ENCODE measurements around the gene IGSF1.

The IGSF1 gene

GRCh38 chrX:131264053-131264452 is 25.1 kb downstream of the IGSF1 start:
- TF ChIP-seq MAX (IDR thresholded peaks at IDR 0.05), result no peak

DNA sequence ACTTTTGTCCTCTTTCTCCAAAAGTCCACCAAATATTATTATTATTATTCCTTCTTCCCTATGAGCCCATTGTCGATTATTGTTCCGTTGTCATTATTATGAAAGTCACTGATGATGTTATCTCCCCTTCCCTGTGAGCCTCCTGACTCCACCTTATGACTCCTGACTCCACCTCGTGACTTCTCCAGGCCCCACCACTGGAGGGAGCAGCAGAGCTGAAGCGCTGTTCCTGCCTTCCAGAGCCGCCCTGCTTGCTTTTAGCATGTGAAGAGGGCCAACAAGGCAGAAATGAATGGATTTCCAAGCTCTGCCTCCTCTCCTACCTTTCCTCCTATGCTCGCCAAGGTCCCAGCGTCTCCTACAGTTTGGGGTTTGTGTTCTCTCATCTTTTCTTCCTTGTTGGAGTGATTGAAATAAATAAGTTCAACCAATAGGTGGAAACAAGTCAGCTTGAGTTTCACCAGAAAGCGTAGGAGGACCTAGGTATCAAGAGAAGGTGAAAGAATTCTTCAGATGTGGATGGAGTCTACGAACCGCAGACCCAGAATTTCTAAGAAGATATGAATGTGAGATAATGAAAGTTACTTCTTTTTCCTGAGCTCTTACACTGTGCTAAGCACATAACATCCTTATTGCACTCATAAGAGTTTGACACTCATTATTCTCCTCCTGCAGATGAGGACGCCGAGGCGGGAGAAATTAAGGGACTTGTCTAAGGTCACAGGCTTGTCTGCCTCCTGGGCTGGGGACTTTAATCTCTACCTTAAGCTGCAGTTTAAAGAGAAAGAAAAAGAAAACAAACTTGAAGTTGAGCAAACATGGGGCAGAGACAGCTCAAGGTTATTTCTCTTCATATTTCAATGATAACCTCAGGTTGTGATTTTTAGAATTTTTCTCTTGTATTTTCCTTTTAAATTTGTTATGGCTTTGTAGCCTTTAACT is 26.1 kb downstream of the IGSF1 start:
- TF ChIP-seq USF1 (IDR thresholded peaks at IDR 0.05) (peak; percentile 26; the same call in 1 of the 2 replicates), MAX (IDR thresholded peaks at IDR 0.05) (no peak), RAD21 (IDR thresholded peaks at IDR 0.05; ENCODE audit: low read depth) (peak; percentile 42; the same call in 1 of the 2 replicates)

- TF ChIP-seq TEAD4 (IDR thresholded peaks at IDR 0.05), result no peak
- no peak for TF ChIP-seq TCF12 (IDR thresholded peaks at IDR 0.05; ENCODE audit: low read depth)
- no peak for TF ChIP-seq YY1 (IDR thresholded peaks at IDR 0.05; ENCODE audit: low read depth)
- TF ChIP-seq TAF1 (IDR thresholded peaks at IDR 0.05; ENCODE audit: low read depth), result no peak
- TF ChIP-seq USF1 (IDR thresholded peaks at IDR 0.05), result no peak
Observed at GRCh38 chrX:131262200-131262599, 26.9 kb downstream of the IGSF1 start.

GRCh38 chrX:131257367-131257766 is 31.7 kb downstream of the IGSF1 start:
- TF ChIP-seq CEBPB (IDR thresholded peaks at IDR 0.05) (no peak), TCF12 (IDR thresholded peaks at IDR 0.05; ENCODE audit: low read depth) (no peak), REST (IDR thresholded peaks at IDR 0.05; ENCODE audit: low read depth) (no peak), ZBTB7A (IDR thresholded peaks at IDR 0.05; ENCODE audit: low read depth) (no peak), MAX (IDR thresholded peaks at IDR 0.05) (no peak), EP300 (IDR thresholded peaks at IDR 0.05; ENCODE audit: borderline replicate concordance) (no peak)

DNA sequence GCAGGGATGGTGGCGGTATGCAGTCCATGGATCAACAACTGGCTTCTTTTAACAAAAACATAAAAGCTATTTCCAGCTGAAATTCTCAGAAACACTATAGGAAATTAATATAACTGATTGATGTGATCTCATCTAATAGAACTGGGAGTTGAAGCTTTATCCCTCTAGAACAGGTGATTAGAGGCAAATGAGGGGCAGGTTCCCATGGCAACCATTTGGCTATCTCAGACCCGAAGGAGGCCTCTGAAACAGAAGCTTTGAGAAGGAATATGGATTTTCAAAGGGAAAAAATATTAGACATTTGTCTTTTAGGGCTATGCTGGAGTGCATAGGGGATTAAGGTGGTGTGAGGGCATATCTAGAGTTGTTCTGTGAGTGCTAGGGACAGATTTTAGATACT is 50.0 kb downstream of the IGSF1 start:
- TF ChIP-seq NFIC (IDR thresholded peaks at IDR 0.05) (no peak), TCF12 (IDR thresholded peaks at IDR 0.05; ENCODE audit: low read depth) (no peak), ZBTB7A (IDR thresholded peaks at IDR 0.05; ENCODE audit: low read depth) (no peak), CEBPB (IDR thresholded peaks at IDR 0.05) (no peak), EGR1 (IDR thresholded peaks at IDR 0.05) (no peak), CREB1 (IDR thresholded peaks at IDR 0.05; ENCODE audit: low read depth) (no peak), USF1 (IDR thresholded peaks at IDR 0.05) (no peak), MAX (IDR thresholded peaks at IDR 0.05) (no peak), FOXM1 (IDR thresholded peaks at IDR 0.05; ENCODE audit: borderline replicate concordance, low read depth) (no peak), REST (IDR thresholded peaks at IDR 0.05; ENCODE audit: low read depth) (no peak), TEAD4 (IDR thresholded peaks at IDR 0.05) (no peak), EP300 (IDR thresholded peaks at IDR 0.05; ENCODE audit: borderline replicate concordance) (no peak), YY1 (IDR thresholded peaks at IDR 0.05; ENCODE audit: low read depth) (no peak), TAF1 (IDR thresholded peaks at IDR 0.05; ENCODE audit: low read depth) (no peak), RAD21 (IDR thresholded peaks at IDR 0.05; ENCODE audit: low read depth) (no peak)

GRCh38 chrX:131237363-131237762 is 51.7 kb downstream of the IGSF1 start:
- no peak for TF ChIP-seq ZBTB7A (IDR thresholded peaks at IDR 0.05; ENCODE audit: low read depth)
- no peak for TF ChIP-seq YY1 (IDR thresholded peaks at IDR 0.05; ENCODE audit: low read depth)
